Measurements from ENCODE around the gene ZFP62.

ZFP62 gene

DNA sequence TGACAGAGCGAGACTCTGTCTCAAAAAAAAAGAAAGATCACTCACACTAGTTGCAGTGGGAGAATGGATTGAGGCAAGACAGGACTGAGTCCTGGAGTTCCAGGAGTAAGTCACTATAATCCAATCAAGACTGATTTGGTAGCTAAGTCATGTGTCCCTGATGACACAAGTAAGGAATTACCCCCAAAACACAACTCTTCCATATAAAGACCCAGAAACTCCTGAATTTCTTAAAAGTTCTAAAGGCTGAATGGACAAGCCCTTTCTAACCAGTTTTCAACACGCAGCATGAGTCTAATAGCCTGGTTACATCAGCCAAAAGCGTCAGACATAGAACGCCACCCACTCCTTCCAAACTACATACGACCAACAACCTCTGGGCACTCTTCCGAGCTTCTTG, 2.5 kb downstream of the ZFP62 start:
- Histone ChIP-seq H3K9ac (ENCODE audit: low read length) (no peak overlapping the region), H2AFZ (ENCODE audit: low read depth, low read length, severe bottlenecking) (no peak overlapping the region), H3K9me2 (replicated peaks; ENCODE audit: insufficient read depth, low read length) (no peaks in the 10 kb centered on the region), H3K36me3 (ENCODE audit: low read length) (peaks cover 20% of the 10 kb centered on the region), H3K4me3 (ENCODE audit: insufficient read depth, low read length, poor library complexity, severe bottlenecking) (no peak overlapping the region), H3K9me3 (ENCODE audit: insufficient read depth, low read length) (no peaks in the 10 kb centered on the region), H3F3A (ENCODE audit: insufficient read depth) (peaks cover 31% of the 10 kb centered on the region), H4K20me1 (ENCODE audit: low read depth, low read length) (no peaks in the 10 kb centered on the region), H3K27ac (ENCODE audit: low read depth, low read length) (no peak overlapping the region), H3K79me2 (ENCODE audit: insufficient read depth, low read length) (peaks cover 18% of the 10 kb centered on the region), H3K27me3 (ENCODE audit: low read length) (no peaks in the 10 kb centered on the region), H3K4me2 (ENCODE audit: low read depth, low read length, poor library complexity, severe bottlenecking) (no peak overlapping the region)
- TF ChIP-seq, protein P1, sequence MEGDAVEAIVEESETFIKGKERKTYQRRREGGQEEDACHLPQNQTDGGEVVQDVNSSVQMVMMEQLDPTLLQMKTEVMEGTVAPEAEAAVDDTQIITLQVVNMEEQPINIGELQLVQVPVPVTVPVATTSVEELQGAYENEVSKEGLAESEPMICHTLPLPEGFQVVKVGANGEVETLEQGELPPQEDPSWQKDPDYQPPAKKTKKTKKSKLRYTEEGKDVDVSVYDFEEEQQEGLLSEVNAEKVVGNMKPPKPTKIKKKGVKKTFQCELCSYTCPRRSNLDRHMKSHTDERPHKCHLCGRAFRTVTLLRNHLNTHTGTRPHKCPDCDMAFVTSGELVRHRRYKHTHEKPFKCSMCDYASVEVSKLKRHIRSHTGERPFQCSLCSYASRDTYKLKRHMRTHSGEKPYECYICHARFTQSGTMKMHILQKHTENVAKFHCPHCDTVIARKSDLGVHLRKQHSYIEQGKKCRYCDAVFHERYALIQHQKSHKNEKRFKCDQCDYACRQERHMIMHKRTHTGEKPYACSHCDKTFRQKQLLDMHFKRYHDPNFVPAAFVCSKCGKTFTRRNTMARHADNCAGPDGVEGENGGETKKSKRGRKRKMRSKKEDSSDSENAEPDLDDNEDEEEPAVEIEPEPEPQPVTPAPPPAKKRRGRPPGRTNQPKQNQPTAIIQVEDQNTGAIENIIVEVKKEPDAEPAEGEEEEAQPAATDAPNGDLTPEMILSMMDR (IDR thresholded peaks at IDR 0.05; ENCODE audit: insufficient read depth, low read length, poor library complexity, severe bottlenecking): no peak
- TF ChIP-seq EZH2phosphoT487 (conservative IDR thresholded peaks at IDR 0.05; ENCODE audit: low read length): no peak

DNA sequence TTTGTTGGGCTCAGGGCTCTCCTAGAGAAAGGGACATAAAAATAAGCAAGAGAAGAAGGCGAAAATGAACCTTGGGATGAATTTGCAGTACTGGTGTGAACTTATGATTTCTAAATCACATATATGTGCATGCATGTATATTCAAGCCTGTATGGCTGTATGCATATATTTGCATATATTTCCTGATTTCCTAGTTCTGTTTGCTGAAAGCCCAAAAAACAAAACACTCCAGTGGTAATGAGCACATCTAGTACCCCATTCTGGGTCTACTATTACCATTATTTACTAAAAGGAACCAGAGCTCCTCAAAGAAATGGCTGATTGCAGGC, 7.3 kb downstream of the ZFP62 start:
- Histone ChIP-seq H3K9me2 (replicated peaks; ENCODE audit: insufficient read depth, low read length) (no peaks in the 10 kb centered on the region), H3K4me3 (ENCODE audit: insufficient read depth, low read length, poor library complexity, severe bottlenecking) (no peak overlapping the region), H3K27me3 (ENCODE audit: low read length) (no peaks in the 10 kb centered on the region), H2AFZ (ENCODE audit: low read depth, low read length, severe bottlenecking) (no peak overlapping the region), H3K36me3 (ENCODE audit: low read length) (peaks cover 62% of the 10 kb centered on the region), H3F3A (ENCODE audit: insufficient read depth) (0 out of 2 replicates have a peak, but pooled peaks cover 4% of the 10 kb centered on the region), H3K9ac (ENCODE audit: low read length) (no peak overlapping the region), H3K27ac (ENCODE audit: low read depth, low read length) (no peak overlapping the region), H4K20me1 (ENCODE audit: low read depth, low read length) (no peaks in the 10 kb centered on the region), H3K79me2 (ENCODE audit: insufficient read depth, low read length) (peaks cover 16% of the 10 kb centered on the region), H3K9me3 (ENCODE audit: insufficient read depth, low read length) (peaks cover 16% of the 10 kb centered on the region; the same call in 1 of the 2 replicates), H3K4me2 (ENCODE audit: low read depth, low read length, poor library complexity, severe bottlenecking) (no peak overlapping the region)
- TF ChIP-seq EZH2phosphoT487 (conservative IDR thresholded peaks at IDR 0.05; ENCODE audit: low read length): no peak
- TF ChIP-seq, protein P1 (IDR thresholded peaks at IDR 0.05; ENCODE audit: insufficient read depth, low read length, poor library complexity, severe bottlenecking): no peak

DNA sequence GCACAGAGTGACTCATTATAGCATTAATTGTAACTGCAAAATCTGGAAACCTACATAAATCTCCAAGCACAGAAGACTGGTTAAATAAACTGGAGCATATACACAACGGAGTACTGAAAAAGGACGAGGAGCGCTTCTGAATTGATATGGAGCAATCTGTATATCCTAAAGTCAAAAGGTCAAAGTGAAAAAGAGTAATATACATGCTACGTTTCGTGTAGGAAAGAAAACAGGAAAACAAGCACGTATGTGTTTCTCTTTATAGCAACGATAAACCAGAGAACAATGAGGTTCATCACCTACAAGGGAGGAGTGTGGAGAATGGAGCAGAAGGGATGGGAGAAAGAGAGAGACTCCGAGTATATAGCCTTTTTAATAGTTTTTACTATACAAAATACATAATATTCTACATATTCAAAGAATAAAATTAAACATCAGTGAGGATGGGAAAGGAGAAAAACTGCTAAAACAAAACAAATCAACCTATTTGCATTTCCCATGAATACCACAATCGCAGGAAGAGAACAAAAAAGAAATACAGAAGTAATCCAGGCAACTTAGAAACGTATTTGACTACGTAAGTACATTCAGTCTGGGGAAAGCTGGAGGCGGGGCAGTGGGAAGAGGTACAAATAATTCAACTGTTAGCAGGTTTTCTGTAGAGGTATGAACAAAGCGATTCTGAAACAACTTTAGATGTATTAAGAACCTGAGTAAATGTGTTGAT, 7.8 kb downstream of the ZFP62 start:
- no peak for TF ChIP-seq EZH2phosphoT487 (conservative IDR thresholded peaks at IDR 0.05; ENCODE audit: low read length)
- TF ChIP-seq, protein P1 (IDR thresholded peaks at IDR 0.05; ENCODE audit: insufficient read depth, low read length, poor library complexity, severe bottlenecking): no peak
- H4K20me1 ChIP-seq (ENCODE audit: low read depth, low read length): no peaks in the 10 kb centered on the region
- H3K4me2 ChIP-seq (ENCODE audit: low read depth, low read length, poor library complexity, severe bottlenecking): no peak overlapping the region
- H2AFZ ChIP-seq (ENCODE audit: low read depth, low read length, severe bottlenecking): no peak overlapping the region
- H3K9me3 ChIP-seq (ENCODE audit: insufficient read depth, low read length): peaks cover 16% of the 10 kb centered on the region; the same call in 1 of the 2 replicates
- H3K27ac ChIP-seq (ENCODE audit: low read depth, low read length): no peak overlapping the region
- H3F3A ChIP-seq (ENCODE audit: insufficient read depth): 0 out of 2 replicates have a peak, but pooled peaks cover 4% of the 10 kb centered on the region
- H3K79me2 ChIP-seq (ENCODE audit: insufficient read depth, low read length): peaks cover 11% of the 10 kb centered on the region; the same call in 1 of the 2 replicates
- no peaks in the 10 kb centered on the region for H3K27me3 ChIP-seq (ENCODE audit: low read length)
- peaks cover 64% of the 10 kb centered on the region for H3K36me3 ChIP-seq (ENCODE audit: low read length)
- no peak overlapping the region for H3K9ac ChIP-seq (ENCODE audit: low read length)
- no peak overlapping the region for H3K4me3 ChIP-seq (ENCODE audit: insufficient read depth, low read length, poor library complexity, severe bottlenecking)
- no peaks in the 10 kb centered on the region for H3K9me2 ChIP-seq (replicated peaks; ENCODE audit: insufficient read depth, low read length)
